NT2/D1 (cell line): ENCODE data around the gene SOX12.

Experiments used
- SUZ12 ChIP-seq: IDR thresholded peaks from 2 replicates; pipeline ENCODE4 v1.6.1; 2011; ENCODE audit not compliant: insufficient read length, insufficient read depth; ENCODE audit errors: extremely low read depth
- YY1 ChIP-seq: IDR thresholded peaks from 2 replicates; pipeline ENCODE4 v1.6.1; 2011; ENCODE audit not compliant: insufficient read length, insufficient read depth
- ZNF274 ChIP-seq: IDR thresholded peaks from 2 replicates; pipeline ENCODE4 v1.6.1; 2011; ENCODE audit warnings: mild to moderate bottlenecking, low read depth, low read length

DNA sequence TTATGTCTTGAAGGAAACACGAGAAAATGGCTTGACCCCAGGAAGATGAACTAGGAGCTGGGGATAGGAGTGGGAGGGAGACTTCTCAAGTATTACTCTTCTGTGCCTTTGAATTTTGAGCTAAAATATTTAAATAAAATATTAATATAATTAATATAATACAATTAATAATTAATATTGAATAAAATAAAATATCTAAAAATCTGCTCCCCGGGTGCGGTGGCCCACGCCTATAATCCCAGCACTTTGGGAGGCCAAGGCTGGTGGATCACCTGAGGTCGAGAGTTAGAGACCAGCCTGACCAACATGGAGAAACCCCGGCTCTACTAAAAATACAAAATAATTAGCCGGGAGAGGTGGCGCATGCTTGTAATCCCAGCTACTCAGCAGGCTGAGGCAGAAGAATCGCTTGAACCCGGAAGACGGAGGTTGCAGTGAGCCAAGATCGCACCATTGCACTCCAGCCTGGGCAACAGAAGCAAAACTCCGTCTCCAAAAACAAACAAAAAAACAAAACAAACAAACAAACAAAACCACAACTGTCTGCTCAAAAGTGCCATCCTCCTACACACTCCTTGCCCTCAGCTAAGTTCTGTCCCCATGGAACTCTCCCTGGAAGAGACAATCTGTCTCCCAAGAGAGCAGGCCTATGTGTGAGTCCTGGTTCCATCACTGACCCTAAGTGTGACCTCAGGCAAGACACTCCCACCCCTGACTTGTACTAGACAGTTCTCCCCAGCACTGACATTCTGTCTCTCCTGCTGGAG is 41.5 kb downstream of the SOX12 start:
- no peak for TF ChIP-seq ZNF274
- TF ChIP-seq SUZ12, result no peak
- TF ChIP-seq YY1, result no peak
